Thoracic aorta (tissue), 2 donors: Measurements from ENCODE around the gene ERCC6. TPM values are rescaled to one million over a fixed set of nuclear protein-coding genes. Genes with fewer than 3 reads are reported as not detected.

Experiments
- ATAC-seq: fragments of 150-250 bp; one replicate; pipeline ENCODE4 v1.8.0; 2017; ENCODE audit warnings: low read depth; ENCODE audit not compliant: insufficient number of reproducible peaks, low FRiP score
- DNase-seq: peaks from one replicate; pipeline ENCODE4 v3.0.0-alpha.2; 2020; ENCODE audit warnings: low spot score
- H3K27ac ChIP-seq, 2 donors: fragments of 200-600 bp; sonication (generic); 1 replicate in 1 of 2; 2 replicates in 1 of 2; pipeline ENCODE4 v1.5.1; 2016; ENCODE audit warnings: mild to moderate bottlenecking in 2 of 2, moderate library complexity in 2 of 2
- H3K27me3 ChIP-seq: fragments of 200-600 bp; sonication (generic); replicated peaks from 2 replicates; pipeline ENCODE4 v1.6.0; 2016; ENCODE audit warnings: mild to moderate bottlenecking; ENCODE audit not compliant: insufficient read depth
- H3K36me3 ChIP-seq: fragments of 200-600 bp; sonication (generic); one replicate; pipeline ENCODE4 v1.5.1; 2016
- H3K4me1 ChIP-seq, 2 donors: fragments of 200-600 bp; sonication (generic); 1 replicate in 1 of 2; 2 replicates in 1 of 2; pipeline versions ENCODE4 v1.5.1 to v1.6.0; 2016; ENCODE audit warnings: low read depth in 2 of 2, mild to moderate bottlenecking in 1 of 2; ENCODE audit not compliant: control insufficient read depth in 1 of 2
- H3K4me3 ChIP-seq: fragments of 200-600 bp; sonication (generic); 2 replicates; pipeline ENCODE4 v1.5.1; 2016; ENCODE audit warnings: mild to moderate bottlenecking
- H3K9me3 ChIP-seq: fragments of 200-600 bp; sonication (generic); 2 replicates; pipeline ENCODE4 v1.5.1; 2016
- total RNA-seq, 2 donors: library from RNA; depleted of rRNA; stranded (reverse); fragments of >200 nt; gene quantifications; one replicate each; pipeline versions ENCODE4 v1.1.0 to v1.2.3, GENCODE V29; 2016
- TF ChIP-seq, protein P1 (sequence below): fragments of 200-600 bp; sonication (generic); IDR thresholded peaks from one replicate; pipeline ENCODE4 v1.5.1; 2019; ENCODE audit warnings: antibody characterized with exemption

ERCC6 gene
- total RNA-seq, 2 donors from 2014 or later: 37.7 to 50.4 TPM

GRCh38 chr10:49499305-49499851 is 39.5 kb downstream of the ERCC6 start:
- DNase-seq: no peak
- Histone ChIP-seq H3K27ac (no peak overlapping the region), H3K4me1 (no peaks in the 10 kb centered on the region), H3K27me3 (no peaks in the 10 kb centered on the region), H3K4me3 (no peak overlapping the region), H3K9me3 (no peaks in the 10 kb centered on the region), H3K36me3 (peaks cover 6% of the 10 kb centered on the region)
- no peak for ATAC-seq
- TF ChIP-seq, protein P1, sequence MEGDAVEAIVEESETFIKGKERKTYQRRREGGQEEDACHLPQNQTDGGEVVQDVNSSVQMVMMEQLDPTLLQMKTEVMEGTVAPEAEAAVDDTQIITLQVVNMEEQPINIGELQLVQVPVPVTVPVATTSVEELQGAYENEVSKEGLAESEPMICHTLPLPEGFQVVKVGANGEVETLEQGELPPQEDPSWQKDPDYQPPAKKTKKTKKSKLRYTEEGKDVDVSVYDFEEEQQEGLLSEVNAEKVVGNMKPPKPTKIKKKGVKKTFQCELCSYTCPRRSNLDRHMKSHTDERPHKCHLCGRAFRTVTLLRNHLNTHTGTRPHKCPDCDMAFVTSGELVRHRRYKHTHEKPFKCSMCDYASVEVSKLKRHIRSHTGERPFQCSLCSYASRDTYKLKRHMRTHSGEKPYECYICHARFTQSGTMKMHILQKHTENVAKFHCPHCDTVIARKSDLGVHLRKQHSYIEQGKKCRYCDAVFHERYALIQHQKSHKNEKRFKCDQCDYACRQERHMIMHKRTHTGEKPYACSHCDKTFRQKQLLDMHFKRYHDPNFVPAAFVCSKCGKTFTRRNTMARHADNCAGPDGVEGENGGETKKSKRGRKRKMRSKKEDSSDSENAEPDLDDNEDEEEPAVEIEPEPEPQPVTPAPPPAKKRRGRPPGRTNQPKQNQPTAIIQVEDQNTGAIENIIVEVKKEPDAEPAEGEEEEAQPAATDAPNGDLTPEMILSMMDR: no peak

- H3K27me3 ChIP-seq: no peaks in the 10 kb centered on the region
- H3K36me3 ChIP-seq: peaks cover 6% of the 10 kb centered on the region
- DNase-seq: no peak
- no peak overlapping the region for H3K27ac ChIP-seq
- H3K4me3 ChIP-seq: no peak overlapping the region
- TF ChIP-seq, protein P1: no peak
- no peak for ATAC-seq
- H3K9me3 ChIP-seq: no peaks in the 10 kb centered on the region
- no peaks in the 10 kb centered on the region for H3K4me1 ChIP-seq
Observed at GRCh38 chr10:49498425-49498824, 40.5 kb downstream of the ERCC6 start.

- Histone ChIP-seq H3K36me3 (peaks cover 3% of the 10 kb centered on the region), H3K4me1 (no peaks in the 10 kb centered on the region), H3K27ac (no peak overlapping the region), H3K27me3 (no peaks in the 10 kb centered on the region), H3K9me3 (no peaks in the 10 kb centered on the region), H3K4me3 (no peak overlapping the region)
- TF ChIP-seq, protein P1: no peak
- ATAC-seq: no peak
- DNase-seq: no peak
Observed at GRCh38 chr10:49497358-49497757, 41.6 kb downstream of the ERCC6 start.

DNA sequence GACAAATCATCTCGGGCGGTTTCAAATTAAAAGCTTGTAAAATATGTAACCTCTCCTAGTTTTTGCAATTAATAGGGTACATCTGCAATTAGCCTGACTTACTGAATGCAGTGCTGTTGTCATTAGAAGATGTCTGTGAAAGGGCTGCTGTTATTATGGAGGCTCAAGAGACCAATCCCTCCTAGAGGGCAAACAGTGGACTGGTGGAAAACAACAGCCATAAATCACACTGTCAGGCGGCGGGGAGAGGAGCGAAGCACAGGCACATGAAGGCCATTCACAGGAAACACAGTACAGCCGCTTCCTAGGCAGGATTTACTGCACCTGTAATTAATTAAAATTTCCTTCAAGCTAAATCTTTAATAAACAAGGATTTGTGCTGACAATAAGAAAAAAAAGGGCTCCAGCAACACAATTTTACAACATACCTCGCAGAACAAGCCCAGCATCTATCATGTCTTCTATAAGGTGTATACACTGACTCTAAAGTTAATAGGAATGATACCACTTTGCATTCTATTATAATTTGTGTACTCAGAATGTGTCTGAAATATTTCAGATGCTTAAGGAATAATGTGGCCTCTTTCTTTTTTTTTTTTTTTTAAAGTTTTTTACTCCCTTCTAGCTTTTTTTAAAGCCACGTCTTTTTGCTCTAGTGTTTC is 50.7 kb downstream of the ERCC6 start:
- ATAC-seq: no peak
- TF ChIP-seq, protein P1: no peak

DNA sequence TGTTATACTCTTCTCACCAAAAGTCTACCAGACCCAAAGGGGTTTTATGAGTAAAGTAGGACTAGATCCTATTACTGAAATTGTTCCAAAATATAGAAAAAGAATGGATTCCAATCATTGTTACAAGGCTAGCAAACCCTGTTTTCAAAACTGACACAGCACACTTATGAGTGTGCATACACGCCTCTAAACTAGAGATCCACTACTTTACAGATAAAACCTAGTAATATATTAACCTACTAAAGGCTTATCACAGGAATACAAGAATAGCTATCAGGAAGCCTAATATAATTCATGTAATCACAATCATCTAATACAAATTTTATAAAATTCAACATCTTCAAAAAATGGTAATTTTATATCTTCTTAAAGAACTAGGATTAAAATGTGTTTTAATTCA is 52.2 kb downstream of the ERCC6 start:
- ATAC-seq: no peak
- TF ChIP-seq, protein P1: no peak
- DNase-seq: no peak
- H3K4me1 ChIP-seq: no peaks in the 10 kb centered on the region
- H3K36me3 ChIP-seq: peaks cover 5% of the 10 kb centered on the region
- no peak overlapping the region for H3K27ac ChIP-seq
- no peak overlapping the region for H3K4me3 ChIP-seq
- no peaks in the 10 kb centered on the region for H3K9me3 ChIP-seq
- no peaks in the 10 kb centered on the region for H3K27me3 ChIP-seq

More for the DNA sequence above, 50.7 kb downstream of the ERCC6 start:
- DNase-seq: no peak
- no peaks in the 10 kb centered on the region for H3K36me3 ChIP-seq
- H3K9me3 ChIP-seq: no peaks in the 10 kb centered on the region
- no peak overlapping the region for H3K4me3 ChIP-seq
- H3K27me3 ChIP-seq: no peaks in the 10 kb centered on the region
- H3K4me1 ChIP-seq: no peaks in the 10 kb centered on the region
- H3K27ac ChIP-seq: no peak overlapping the region
